Panc1 (cell line): ENCODE data around the gene ABCG1. TPM values are rescaled to one million over a fixed set of nuclear protein-coding genes. Genes with fewer than 3 reads are reported as not detected.

Experiments
- ATAC-seq: fragments of 200-7000 bp; cut with Tn5 transposase; 2 replicates; pipeline ENCODE4 v1.9.1; 2020; ENCODE audit warnings: mild to moderate bottlenecking, moderate library complexity
- BruUV-seq: library from RNA; stranded (reverse); fragments of 400-500 nt; replicated peaks from 2 replicates; lab custom pipeline; 2021; lab: Mats Ljungman, UMichigan
- CTCF ChIA-PET: fragments of 300-600 bp; sonication (Branson Sonifier 250); formaldehyde crosslinking; loops from one replicate; lab custom pipeline; 2022; ENCODE audit warnings: antibody characterized with exemption; lab: Charles Lee
- POLR2A ChIA-PET: fragments of 300-600 bp; sonication (Branson Sonifier 250); formaldehyde crosslinking; loops from one replicate; lab custom pipeline; 2022; ENCODE audit warnings: antibody characterized with exemption; lab: Charles Lee
- DNase-seq: peaks from one replicate; pipeline ENCODE4 v3.0.0-alpha.2; 2010; ENCODE audit warnings: low read depth, low spot score
- H3K27ac ChIP-seq: 2 replicates; pipeline ENCODE4 v1.5.1; 2011; ENCODE audit warnings: mild to moderate bottlenecking, low read length, inconsistent platforms
- H3K27me3 ChIP-seq: fragments of 200-500 bp; sonication (Bioruptor generic); 2 replicates; pipeline ENCODE4 v1.6.0; 2014; ENCODE audit warnings: low read length, inconsistent platforms; ENCODE audit not compliant: control insufficient read depth, insufficient read depth
- H3K36me3 ChIP-seq: fragments of 200-500 bp; sonication (Bioruptor generic); 2 replicates; pipeline ENCODE4 v1.5.1; 2014; ENCODE audit warnings: inconsistent platforms, mild to moderate bottlenecking, low read length, moderate library complexity; ENCODE audit not compliant: control insufficient read depth, insufficient read depth
- H3K4me1 ChIP-seq: 2 replicates; pipeline ENCODE4 v1.5.1; 2011; ENCODE audit warnings: inconsistent platforms, mild to moderate bottlenecking, low read length, moderate library complexity; ENCODE audit not compliant: control insufficient read depth, insufficient read depth
- H3K4me3 ChIP-seq, 2 experiments: 2 replicates each; pipeline ENCODE4 v1.5.1; 2011 to 2012; ENCODE audit warnings: low read depth in 2 of 2, low read length in 2 of 2, mild to moderate bottlenecking in 2 of 2, inconsistent platforms in 1 of 2, moderate library complexity in 1 of 2
- H3K9me3 ChIP-seq: fragments of 200-500 bp; sonication (Bioruptor generic); 2 replicates; pipeline ENCODE4 v1.5.1; 2014; ENCODE audit warnings: low read depth, mild to moderate bottlenecking, inconsistent platforms, low read length, moderate library complexity; ENCODE audit not compliant: control insufficient read depth, insufficient read depth
- CTCF ChIP-seq: fragments of 450-650 bp; IDR thresholded peaks from 2 replicates; pipeline ENCODE4 v1.5.1; 2017; ENCODE audit warnings: mild to moderate bottlenecking
- POLR2AphosphoS5 ChIP-seq: IDR thresholded peaks from 2 replicates; pipeline ENCODE4 v1.6.1; 2012; ENCODE audit warnings: mild to moderate bottlenecking, low read depth, low read length, moderate library complexity
- SIN3A ChIP-seq: IDR thresholded peaks from 2 replicates; pipeline ENCODE4 v1.6.1; 2012; ENCODE audit warnings: low read depth, mild to moderate bottlenecking, low read length, moderate library complexity, borderline replicate concordance; ENCODE audit not compliant: insufficient read depth
- TCF7L2 ChIP-seq: IDR thresholded peaks from 2 replicates; pipeline ENCODE4 v1.6.1; 2011; ENCODE audit warnings: mild to moderate bottlenecking, low read depth, low read length, inconsistent platforms
- in situ Hi-C: cut with HindIII; loops from 2 replicates; pipeline ENCODE4 v1.10.0; 2016; ENCODE audit warnings: low sequenced_read_pairs, low pct_unique_long_range_greater_than_20kb
- intact Hi-C: fragments of 100-400 bp; cut with micrococcal nuclease; formaldehyde crosslinking; loops from one replicate; pipeline ENCODE4 v1.10.0; 2022; ENCODE audit not compliant: unreplicated experiment
- total RNA-seq: library from RNA; stranded (reverse); gene quantifications from one replicate; pipeline ENCODE4 v1.2.1, GENCODE V29; 2021; ENCODE audit not compliant: unreplicated experiment
- TF ChIP-seq, protein P1 (sequence below), 2 experiments: IDR thresholded peaks; 2 replicates each; pipeline ENCODE4 v1.6.1; 2011 to 2012; ENCODE audit warnings: low read depth in 2 of 2, control low read depth in 1 of 2, low read length in 1 of 2, mild to moderate bottlenecking in 1 of 2, moderate library complexity in 1 of 2; ENCODE audit not compliant: insufficient read depth in 1 of 2

ABCG1 gene
- total RNA-seq, 1 experiment from 2014 or later: 0.80 TPM

DNA sequence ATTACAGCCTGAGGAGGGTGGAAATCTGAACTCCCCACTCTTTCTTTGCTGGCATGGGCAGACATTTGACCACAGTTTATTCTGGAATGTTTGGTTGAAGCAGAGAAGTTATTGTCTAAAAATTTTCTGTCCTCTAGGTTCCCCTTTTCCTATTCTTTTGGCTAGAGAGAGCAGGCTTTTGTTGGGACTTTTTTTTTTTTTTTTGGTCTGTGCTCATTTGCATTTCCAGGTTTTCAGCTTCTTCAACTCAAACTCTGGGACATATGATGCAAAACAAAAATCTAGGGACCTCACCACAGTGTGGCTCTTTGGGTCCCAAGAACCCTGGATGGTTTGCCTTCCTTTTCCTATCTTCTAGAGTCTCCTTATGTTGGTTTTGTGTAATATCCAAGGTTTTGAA is 10.9 kb upstream of the ABCG1 start:
- ATAC-seq (no peak), DNase-seq (no peak)
- no peak for TF ChIP-seq CTCF
- no peak for TF ChIP-seq SIN3A
- TF ChIP-seq, protein P1, sequence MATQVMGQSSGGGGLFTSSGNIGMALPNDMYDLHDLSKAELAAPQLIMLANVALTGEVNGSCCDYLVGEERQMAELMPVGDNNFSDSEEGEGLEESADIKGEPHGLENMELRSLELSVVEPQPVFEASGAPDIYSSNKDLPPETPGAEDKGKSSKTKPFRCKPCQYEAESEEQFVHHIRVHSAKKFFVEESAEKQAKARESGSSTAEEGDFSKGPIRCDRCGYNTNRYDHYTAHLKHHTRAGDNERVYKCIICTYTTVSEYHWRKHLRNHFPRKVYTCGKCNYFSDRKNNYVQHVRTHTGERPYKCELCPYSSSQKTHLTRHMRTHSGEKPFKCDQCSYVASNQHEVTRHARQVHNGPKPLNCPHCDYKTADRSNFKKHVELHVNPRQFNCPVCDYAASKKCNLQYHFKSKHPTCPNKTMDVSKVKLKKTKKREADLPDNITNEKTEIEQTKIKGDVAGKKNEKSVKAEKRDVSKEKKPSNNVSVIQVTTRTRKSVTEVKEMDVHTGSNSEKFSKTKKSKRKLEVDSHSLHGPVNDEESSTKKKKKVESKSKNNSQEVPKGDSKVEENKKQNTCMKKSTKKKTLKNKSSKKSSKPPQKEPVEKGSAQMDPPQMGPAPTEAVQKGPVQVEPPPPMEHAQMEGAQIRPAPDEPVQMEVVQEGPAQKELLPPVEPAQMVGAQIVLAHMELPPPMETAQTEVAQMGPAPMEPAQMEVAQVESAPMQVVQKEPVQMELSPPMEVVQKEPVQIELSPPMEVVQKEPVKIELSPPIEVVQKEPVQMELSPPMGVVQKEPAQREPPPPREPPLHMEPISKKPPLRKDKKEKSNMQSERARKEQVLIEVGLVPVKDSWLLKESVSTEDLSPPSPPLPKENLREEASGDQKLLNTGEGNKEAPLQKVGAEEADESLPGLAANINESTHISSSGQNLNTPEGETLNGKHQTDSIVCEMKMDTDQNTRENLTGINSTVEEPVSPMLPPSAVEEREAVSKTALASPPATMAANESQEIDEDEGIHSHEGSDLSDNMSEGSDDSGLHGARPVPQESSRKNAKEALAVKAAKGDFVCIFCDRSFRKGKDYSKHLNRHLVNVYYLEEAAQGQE (IDR thresholded peaks at IDR 0.05; ENCODE audit: insufficient read depth in 1 of 2, low read depth in 2 of 2, low read length in 1 of 2): no peak
- no peak for TF ChIP-seq TCF7L2
- no peak for TF ChIP-seq POLR2AphosphoS5
- H3K27me3 ChIP-seq: peaks cover 2% of the 10 kb centered on the region
- intact Hi-C loops (no loop called here), in situ Hi-C loops (no loop called here)
- H3K27ac ChIP-seq: no peak overlapping the region
- H3K4me3 ChIP-seq: no peak overlapping the region
- BruUV-seq: no TSS peak
- no peaks in the 10 kb centered on the region for H3K36me3 ChIP-seq
- CTCF ChIA-PET: no interaction called here
- POLR2A ChIA-PET: no interaction called here
- H3K9me3 ChIP-seq: no peaks in the 10 kb centered on the region
- H3K4me1 ChIP-seq: no peaks in the 10 kb centered on the region

- no peak for ATAC-seq
- peaks cover under 1% of the 10 kb centered on the region for H3K27me3 ChIP-seq
- POLR2A ChIA-PET: no interaction called here
- TF ChIP-seq TCF7L2 (no peak), CTCF (no peak), SIN3A (no peak), POLR2AphosphoS5 (no peak)
- TF ChIP-seq, protein P1 (IDR thresholded peaks at IDR 0.05; ENCODE audit: insufficient read depth in 1 of 2, low read depth in 2 of 2, low read length in 1 of 2): no peak
- H3K27ac ChIP-seq: no peak overlapping the region
- in situ Hi-C loops: no loop called here
- H3K4me3 ChIP-seq: no peak overlapping the region
- H3K9me3 ChIP-seq: no peaks in the 10 kb centered on the region
- CTCF ChIA-PET: no interaction called here
- intact Hi-C loops: no loop called here
- DNase-seq: no peak
- no peaks in the 10 kb centered on the region for H3K36me3 ChIP-seq
- no TSS peak for BruUV-seq
- H3K4me1 ChIP-seq: no peaks in the 10 kb centered on the region
Measured at GRCh38 chr21:42208801-42209490, 10.0 kb upstream of the ABCG1 start.
